ENCODE data around the gene SLC25A34. TPM values are rescaled to one million over a fixed set of nuclear protein-coding genes. Genes with fewer than 3 reads are reported as not detected.

Gene SLC25A34
- total RNA-seq, 2 experiments from 2014 or later: 1.6 to 2.7 TPM

GRCh38 chr1:15756143-15757015, 20.3 kb downstream of the SLC25A34 start:
- DNase-seq (no peak), ATAC-seq (ENCODE audit: low read depth) (no peak)
- Mint-ChIP-seq H3K4me1 (peaks cover 7% of the 10 kb centered on the region), H3K27me3 (peaks cover 52% of the 10 kb centered on the region), H3K9me3 (no peaks in the 10 kb centered on the region), H3K36me3 (no peaks in the 10 kb centered on the region), H3K4me3 (peak overlapping the region; percentile 5), H3K27ac (no peak overlapping the region)
- POLR2A ChIA-PET: no interaction called here

- Mint-ChIP-seq H3K36me3 (no peaks in the 10 kb centered on the region), H3K27ac (no peak overlapping the region), H3K27me3 (peaks cover 57% of the 10 kb centered on the region), H3K4me3 (no peak overlapping the region), H3K4me1 (peaks cover 7% of the 10 kb centered on the region), H3K9me3 (no peaks in the 10 kb centered on the region)
- POLR2A ChIA-PET: no interaction called here
- ATAC-seq (ENCODE audit: low read depth) (peak; percentile 18), DNase-seq (no peak)
Measured at GRCh38 chr1:15757016-15757543, 21.0 kb downstream of the SLC25A34 start.

- no peak for DNase-seq
- Mint-ChIP-seq H3K27ac (no peak overlapping the region), H3K27me3 (peaks cover 61% of the 10 kb centered on the region), H3K9me3 (no peaks in the 10 kb centered on the region), H3K4me1 (peaks cover 7% of the 10 kb centered on the region), H3K36me3 (no peaks in the 10 kb centered on the region), H3K4me3 (peak overlapping the region; percentile 47)
- no peak for ATAC-seq (ENCODE audit: low read depth)
- POLR2A ChIA-PET: no interaction called here
Measured at GRCh38 chr1:15757575-15758342, 21.7 kb downstream of the SLC25A34 start.

- peaks cover 7% of the 10 kb centered on the region for H3K4me1 Mint-ChIP-seq
- ATAC-seq (ENCODE audit: low read depth) (no peak), DNase-seq (no peak)
- H3K27ac Mint-ChIP-seq: no peak within 1 kb of the TSS
- POLR2A ChIA-PET: no interaction called here
- H3K27me3 Mint-ChIP-seq: peaks cover 60% of the 10 kb centered on the region
- H3K4me3 Mint-ChIP-seq: peak within 1 kb of the TSS; percentile 47
- no peaks in the 10 kb centered on the region for H3K36me3 Mint-ChIP-seq
- H3K9me3 Mint-ChIP-seq: no peaks in the 10 kb centered on the region
Measured at GRCh38 chr1:15758343-15758931, 22.4 kb downstream of the SLC25A34 start, which contains the start of gene FBLIM1. Gene FBLIM1, plus strand, starts transcription at chr1:15758795. Its CDS starts 6,189 bp downstream, at chr1:15764984.

GRCh38 chr1:15758953-15759661, 23.0 kb downstream of the SLC25A34 start:
- no peaks in the 10 kb centered on the region for H3K9me3 Mint-ChIP-seq
- peaks cover 60% of the 10 kb centered on the region for H3K27me3 Mint-ChIP-seq
- POLR2A ChIA-PET: no interaction called here
- peaks cover 7% of the 10 kb centered on the region for H3K4me1 Mint-ChIP-seq
- H3K27ac Mint-ChIP-seq: no peak overlapping the region
- no peaks in the 10 kb centered on the region for H3K36me3 Mint-ChIP-seq
- DNase-seq (peak; percentile 47), ATAC-seq (ENCODE audit: low read depth) (peak; percentile 21)
- H3K4me3 Mint-ChIP-seq: no peak overlapping the region

GRCh38 chr1:15760520-15761211, 24.6 kb downstream of the SLC25A34 start:
- peaks cover 53% of the 10 kb centered on the region for H3K27me3 Mint-ChIP-seq
- DNase-seq (no peak), ATAC-seq (ENCODE audit: low read depth) (no peak)
- H3K36me3 Mint-ChIP-seq: no peaks in the 10 kb centered on the region
- no peak overlapping the region for H3K27ac Mint-ChIP-seq
- POLR2A ChIA-PET: interaction anchor here (0.7 kb wide), 1 partner anchor 51 kb away, joined by 3 read pairs; no protein-coding TSS in a partner anchor
- no peaks in the 10 kb centered on the region for H3K9me3 Mint-ChIP-seq
- H3K4me1 Mint-ChIP-seq: peaks cover 7% of the 10 kb centered on the region
- H3K4me3 Mint-ChIP-seq: no peak overlapping the region

- Mint-ChIP-seq H3K27me3 (peaks cover 47% of the 10 kb centered on the region), H3K9me3 (no peaks in the 10 kb centered on the region), H3K4me3 (no peak overlapping the region), H3K27ac (no peak overlapping the region), H3K36me3 (no peaks in the 10 kb centered on the region), H3K4me1 (peaks cover 2% of the 10 kb centered on the region)
- ATAC-seq (ENCODE audit: low read depth) (no peak), DNase-seq (no peak)
- POLR2A ChIA-PET: no interaction called here
Measured at GRCh38 chr1:15761366-15762128, 25.5 kb downstream of the SLC25A34 start.

- Mint-ChIP-seq H3K9me3 (no peaks in the 10 kb centered on the region), H3K4me1 (peaks cover 2% of the 10 kb centered on the region), H3K27me3 (peaks cover 38% of the 10 kb centered on the region), H3K4me3 (no peak overlapping the region), H3K27ac (no peak overlapping the region), H3K36me3 (no peaks in the 10 kb centered on the region)
- DNase-seq: no peak
- POLR2A ChIA-PET: no interaction called here
- ATAC-seq (ENCODE audit: low read depth): no peak
Measured at GRCh38 chr1:15762546-15762945, 26.5 kb downstream of the SLC25A34 start.

- H3K4me1 Mint-ChIP-seq: no peaks in the 10 kb centered on the region
- H3K4me3 Mint-ChIP-seq: no peak overlapping the region
- no peak overlapping the region for H3K27ac Mint-ChIP-seq
- no peaks in the 10 kb centered on the region for H3K36me3 Mint-ChIP-seq
- no peaks in the 10 kb centered on the region for H3K9me3 Mint-ChIP-seq
- DNase-seq: no peak
- no peak for ATAC-seq (ENCODE audit: low read depth)
- peaks cover 32% of the 10 kb centered on the region for H3K27me3 Mint-ChIP-seq
- POLR2A ChIA-PET: no interaction called here
Measured at GRCh38 chr1:15764269-15764764, 28.3 kb downstream of the SLC25A34 start.

- no peak for DNase-seq
- Mint-ChIP-seq H3K9me3 (no peaks in the 10 kb centered on the region), H3K4me3 (no peak overlapping the region), H3K27me3 (peaks cover 26% of the 10 kb centered on the region), H3K36me3 (no peaks in the 10 kb centered on the region), H3K4me1 (no peaks in the 10 kb centered on the region), H3K27ac (no peak overlapping the region)
- no peak for ATAC-seq (ENCODE audit: low read depth)
- POLR2A ChIA-PET: no interaction called here
Measured at GRCh38 chr1:15764890-15765289, 28.8 kb downstream of the SLC25A34 start.

GRCh38 chr1:15765495-15766194, 29.6 kb downstream of the SLC25A34 start:
- Mint-ChIP-seq H3K9me3 (no peaks in the 10 kb centered on the region), H3K27me3 (peaks cover 19% of the 10 kb centered on the region), H3K36me3 (no peaks in the 10 kb centered on the region), H3K27ac (no peak overlapping the region), H3K4me1 (no peaks in the 10 kb centered on the region), H3K4me3 (no peak overlapping the region)
- POLR2A ChIA-PET: no interaction called here
- no peak for ATAC-seq (ENCODE audit: low read depth)
- DNase-seq: no peak
